ENCODE measurements around the gene CDIP1.

Gene CDIP1

DNA sequence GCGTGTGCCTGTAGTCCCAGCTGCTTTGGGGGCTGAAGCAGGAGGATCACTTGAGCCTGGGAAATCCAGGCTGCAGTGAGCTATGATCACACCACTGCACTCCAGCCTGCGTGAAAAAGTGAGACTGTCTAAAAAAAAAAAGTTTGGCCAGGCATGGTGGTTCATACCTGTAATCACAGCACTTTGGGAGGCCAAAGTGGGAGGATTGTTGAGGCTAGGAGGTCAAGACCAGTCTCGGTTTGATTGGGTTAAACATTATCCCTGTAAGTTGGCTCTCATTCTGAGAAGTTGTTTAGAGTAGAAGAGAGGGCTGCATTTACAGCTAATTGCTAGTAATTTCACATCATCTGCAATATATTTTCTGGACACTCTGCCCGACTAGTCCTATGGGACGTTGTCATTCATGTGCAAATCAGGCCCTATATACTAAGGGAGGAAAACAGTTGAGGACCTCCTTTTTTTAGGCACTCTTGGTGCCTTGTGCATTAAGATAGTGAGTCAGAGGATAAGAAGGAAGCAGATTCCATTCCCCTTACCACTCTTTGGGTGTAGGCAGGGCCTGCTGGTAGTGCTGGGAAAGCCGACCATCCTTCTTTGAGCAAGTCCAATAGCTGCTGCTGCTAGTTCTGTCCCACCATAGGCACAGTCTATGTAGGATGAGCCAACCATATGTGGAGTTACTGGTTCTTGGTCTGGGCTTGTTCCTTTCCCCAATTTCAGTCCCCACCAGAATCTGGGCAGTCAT, 43.7 kb downstream of the CDIP1 start:
- in situ Hi-C loops (cut with MboI; ENCODE audit: low sequenced_read_pairs): no loop called here

DNA sequence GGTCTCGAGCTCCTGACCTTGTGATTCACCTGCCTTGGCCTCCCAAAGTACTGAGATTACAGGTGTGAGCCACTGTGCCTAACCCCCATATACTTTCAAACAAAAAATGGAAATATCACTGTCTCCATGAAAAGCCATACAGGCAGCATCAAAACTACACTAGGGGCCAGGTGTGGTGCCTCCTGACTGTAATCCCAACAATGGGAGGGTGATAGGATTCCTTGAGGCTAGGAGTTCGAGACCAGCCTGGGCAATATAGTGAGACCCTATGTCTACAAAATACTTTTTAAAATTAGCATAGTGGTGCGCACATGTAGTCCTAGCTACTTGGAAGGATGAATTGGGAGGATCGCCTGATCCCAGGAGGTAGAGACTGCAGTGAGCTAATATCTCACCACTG, 46.7 kb downstream of the CDIP1 start:
- in situ Hi-C loops (cut with MboI; ENCODE audit: low sequenced_read_pairs): no loop called here

DNA sequence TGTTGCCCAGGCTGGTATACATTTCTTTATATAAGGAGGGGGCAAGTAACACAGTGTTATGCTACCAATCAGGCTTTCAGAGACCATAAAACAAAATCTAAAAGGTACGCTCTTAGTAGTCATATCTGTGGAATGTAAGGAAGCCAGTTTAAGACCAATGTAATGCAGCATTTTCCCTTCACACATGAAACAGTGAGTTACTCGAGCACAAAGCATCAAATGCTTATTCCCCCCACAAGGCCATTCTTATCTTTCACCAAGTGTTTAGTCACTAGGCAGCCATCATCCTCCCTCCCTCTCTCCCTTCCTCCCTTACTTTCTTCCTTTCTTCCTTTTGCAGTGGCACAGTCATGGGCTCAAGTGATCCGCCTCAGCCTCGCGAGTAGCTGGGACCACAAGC, 49.5 kb downstream of the CDIP1 start:
- in situ Hi-C loops (cut with MboI; ENCODE audit: low sequenced_read_pairs): no loop called here

DNA sequence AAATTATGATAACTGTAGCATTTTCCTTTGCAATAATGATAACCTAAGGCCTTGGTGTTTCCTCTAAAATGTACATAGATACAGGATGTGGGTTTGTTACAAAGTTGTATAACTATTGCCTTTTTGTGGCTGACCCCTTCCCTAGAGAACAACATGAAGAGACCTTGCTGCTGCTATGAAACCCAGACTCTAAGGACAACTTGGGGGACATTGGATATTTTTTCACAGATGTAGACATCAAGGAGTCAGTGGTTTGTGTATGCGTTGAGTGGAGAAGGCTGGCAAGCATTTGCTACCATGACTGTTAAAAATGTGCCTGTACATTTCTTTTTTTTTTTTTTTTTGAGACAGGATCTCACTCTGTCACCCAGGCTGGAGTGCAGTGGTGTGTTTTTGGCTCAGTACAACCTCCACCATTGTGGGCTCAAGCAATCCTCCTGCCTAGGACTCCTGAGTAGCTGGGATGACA, 50.0 kb downstream of the CDIP1 start:
- in situ Hi-C loops (cut with MboI; ENCODE audit: low sequenced_read_pairs): no loop called here

- in situ Hi-C loops (cut with MboI; ENCODE audit: low sequenced_read_pairs): no loop called here
Measured at GRCh38 chr16:4487955-4488498, 50.5 kb downstream of the CDIP1 start.

DNA sequence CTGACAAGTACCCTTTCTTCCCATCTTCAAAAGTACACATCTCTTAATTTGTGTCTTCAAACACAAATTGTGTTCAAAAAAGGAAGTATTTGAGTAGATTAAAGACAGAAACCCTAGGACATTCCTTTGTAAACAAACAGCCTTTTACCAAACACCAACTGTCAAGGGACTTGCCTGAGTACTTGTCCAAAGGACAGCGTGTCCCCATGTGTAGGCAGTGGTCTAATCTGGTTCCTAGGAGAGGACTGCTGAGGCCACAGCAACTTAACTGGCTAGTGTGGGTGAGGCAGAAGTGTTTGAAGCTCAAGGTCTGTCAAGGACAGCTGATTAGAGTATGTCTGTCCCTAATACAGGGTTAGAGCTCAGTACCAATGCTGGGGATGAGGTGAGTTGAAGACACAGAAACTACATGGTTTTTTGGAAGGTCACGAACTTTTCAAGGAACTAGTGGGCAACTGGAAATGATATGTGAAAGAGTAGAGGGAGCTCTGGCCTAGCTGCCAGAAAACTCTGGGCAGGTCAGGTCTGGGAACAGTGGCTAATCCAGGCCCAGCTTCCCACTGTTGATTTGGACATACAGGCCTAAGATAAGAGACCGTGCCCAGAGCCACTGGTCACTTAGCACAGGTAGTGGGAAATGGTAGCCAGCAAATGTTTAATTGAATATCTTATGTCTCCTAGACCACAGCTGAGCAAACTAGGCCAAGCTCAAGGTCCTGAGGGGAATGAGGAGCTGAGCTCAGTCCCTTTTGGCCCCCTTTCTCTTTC, 52.3 kb downstream of the CDIP1 start:
- in situ Hi-C loops (cut with MboI; ENCODE audit: low sequenced_read_pairs): no loop called here

GRCh38 chr16:4481963-4482362, 56.6 kb downstream of the CDIP1 start:
- in situ Hi-C loops (cut with MboI; ENCODE audit: low sequenced_read_pairs): no loop called here

DNA sequence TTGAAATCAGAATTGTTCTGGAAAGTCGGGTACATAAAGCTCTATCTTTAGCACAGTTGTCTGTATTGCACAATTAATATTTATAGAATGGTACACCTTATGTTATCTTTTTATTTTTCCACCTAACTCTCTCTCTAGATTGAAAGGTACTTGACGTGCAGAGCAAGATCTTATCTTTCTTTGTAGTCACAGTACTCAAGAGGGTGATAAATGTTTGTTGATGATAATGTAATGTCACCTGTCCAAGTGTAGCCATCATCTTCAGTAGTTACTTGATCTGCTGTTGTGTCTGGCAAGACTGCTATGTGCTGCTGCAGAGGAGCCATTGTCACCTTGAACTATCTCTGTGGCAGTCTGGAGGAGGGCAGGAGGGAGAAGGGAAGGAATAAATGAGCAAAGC, 57.0 kb downstream of the CDIP1 start:
- in situ Hi-C loops (cut with MboI; ENCODE audit: low sequenced_read_pairs): no loop called here

DNA sequence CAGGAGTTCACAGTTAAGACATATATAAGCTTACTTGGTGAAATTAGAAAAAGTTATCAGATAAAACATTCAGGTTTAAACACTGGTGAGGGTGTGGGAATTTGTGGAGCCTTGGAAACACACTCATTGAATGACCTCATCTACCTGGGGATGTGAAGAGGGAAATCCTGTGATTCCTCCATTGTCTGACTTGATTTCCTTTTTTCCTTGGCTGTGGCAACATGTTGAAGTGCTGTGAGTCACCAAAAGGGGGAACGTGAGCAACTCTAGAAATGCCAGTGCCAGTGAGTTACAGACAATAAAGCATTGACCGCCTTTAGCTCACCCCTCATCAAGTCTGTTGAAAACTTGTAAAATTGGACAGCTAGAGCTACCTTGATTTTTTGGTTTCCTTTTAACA, 60.6 kb downstream of the CDIP1 start:
- in situ Hi-C loops (cut with MboI; ENCODE audit: low sequenced_read_pairs): no loop called here

DNA sequence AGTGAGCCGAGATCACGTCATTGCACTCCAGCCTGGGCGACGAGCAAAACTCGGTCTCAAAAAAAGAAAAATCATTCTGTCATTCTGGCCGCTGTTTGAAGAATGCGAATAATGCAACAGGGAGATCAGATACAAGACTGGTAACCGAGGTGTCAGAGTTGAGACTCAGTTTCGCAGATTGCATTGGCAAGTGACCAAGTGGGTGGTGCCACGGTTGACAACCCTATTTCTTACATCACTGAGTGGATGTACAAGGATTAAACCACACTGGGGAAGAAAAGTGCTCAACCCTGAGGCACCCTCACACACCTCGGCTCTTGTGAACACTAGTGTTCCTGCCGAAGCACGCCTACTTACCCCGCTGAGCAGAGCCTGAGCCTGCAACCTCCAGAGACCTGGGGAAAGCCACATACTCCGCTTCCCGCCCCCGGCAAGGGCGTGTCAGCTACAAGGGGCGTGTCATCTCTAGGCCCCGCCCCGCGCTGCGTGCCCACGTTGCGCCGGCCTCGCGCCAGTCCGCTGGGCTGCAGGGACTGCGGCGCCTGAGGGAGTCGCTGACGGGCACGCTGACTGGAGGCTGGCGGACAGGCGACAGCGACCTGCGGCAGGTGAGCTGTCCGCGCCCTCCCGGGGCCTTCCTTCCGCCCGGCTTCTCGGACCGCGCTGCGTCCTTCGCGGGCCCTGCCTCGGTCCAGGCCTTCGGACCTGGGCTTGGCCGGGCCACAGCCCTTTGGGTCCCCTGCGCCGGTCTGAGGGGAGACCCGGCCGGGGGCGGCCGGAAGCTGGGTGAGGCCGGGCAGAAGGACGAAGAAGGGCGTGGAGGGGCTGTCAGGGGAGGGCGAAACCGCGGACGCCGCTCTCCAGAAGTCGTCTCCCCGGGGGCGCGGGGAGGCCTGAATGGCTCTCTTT, 62.4 kb downstream of the CDIP1 start, which contains the start of gene HMOX2:
Gene HMOX2 (plus strand): TSS at position 519 of the 909 bp plus-strand sequence. CDS start 29,127 bp downstream, outside the sequence.
- in situ Hi-C loops (cut with MboI; ENCODE audit: low sequenced_read_pairs): no loop called here

GRCh38 chr16:4474192-4474961, 64.2 kb downstream of the CDIP1 start, which contains the start of gene NMRAL1:
Gene NMRAL1, minus strand, starts transcription at chr16:4474625. Its CDS starts 493 bp downstream, at chr16:4474132.
- in situ Hi-C loops (cut with MboI; ENCODE audit: low sequenced_read_pairs): no loop called here

DNA sequence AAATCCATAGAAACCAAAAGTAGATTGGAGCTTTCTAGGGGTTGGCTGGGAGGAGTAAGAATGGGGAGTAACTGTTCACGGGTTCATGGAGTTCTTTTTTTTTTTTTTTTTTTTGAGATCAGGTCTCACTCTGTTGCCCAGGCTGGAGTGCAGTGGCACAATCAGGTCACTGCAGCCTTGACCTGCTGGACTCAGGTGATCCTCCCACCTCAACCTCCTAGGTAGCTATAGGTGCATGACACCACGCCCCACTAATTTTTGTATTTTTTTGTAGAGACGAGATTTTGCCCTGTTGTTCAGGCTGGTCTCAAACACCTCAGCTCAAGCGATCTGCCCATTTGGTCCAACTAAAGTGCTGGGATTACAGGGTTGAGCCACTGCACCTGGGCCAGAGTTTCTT, 65.7 kb downstream of the CDIP1 start:
- in situ Hi-C loops (cut with MboI; ENCODE audit: low sequenced_read_pairs): no loop called here

GRCh38 chr16:4471869-4472268, 66.7 kb downstream of the CDIP1 start:
- in situ Hi-C loops (cut with MboI; ENCODE audit: low sequenced_read_pairs): no loop called here

- in situ Hi-C loops (cut with MboI; ENCODE audit: low sequenced_read_pairs): no loop called here
Measured at GRCh38 chr16:4468972-4469371, 69.6 kb downstream of the CDIP1 start.

- in situ Hi-C loops (cut with MboI; ENCODE audit: low sequenced_read_pairs): no loop called here
Measured at GRCh38 chr16:4467916-4468315, 70.7 kb downstream of the CDIP1 start.

GRCh38 chr16:4465977-4466779, 72.4 kb downstream of the CDIP1 start:
- in situ Hi-C loops (cut with MboI; ENCODE audit: low sequenced_read_pairs): no loop called here

DNA sequence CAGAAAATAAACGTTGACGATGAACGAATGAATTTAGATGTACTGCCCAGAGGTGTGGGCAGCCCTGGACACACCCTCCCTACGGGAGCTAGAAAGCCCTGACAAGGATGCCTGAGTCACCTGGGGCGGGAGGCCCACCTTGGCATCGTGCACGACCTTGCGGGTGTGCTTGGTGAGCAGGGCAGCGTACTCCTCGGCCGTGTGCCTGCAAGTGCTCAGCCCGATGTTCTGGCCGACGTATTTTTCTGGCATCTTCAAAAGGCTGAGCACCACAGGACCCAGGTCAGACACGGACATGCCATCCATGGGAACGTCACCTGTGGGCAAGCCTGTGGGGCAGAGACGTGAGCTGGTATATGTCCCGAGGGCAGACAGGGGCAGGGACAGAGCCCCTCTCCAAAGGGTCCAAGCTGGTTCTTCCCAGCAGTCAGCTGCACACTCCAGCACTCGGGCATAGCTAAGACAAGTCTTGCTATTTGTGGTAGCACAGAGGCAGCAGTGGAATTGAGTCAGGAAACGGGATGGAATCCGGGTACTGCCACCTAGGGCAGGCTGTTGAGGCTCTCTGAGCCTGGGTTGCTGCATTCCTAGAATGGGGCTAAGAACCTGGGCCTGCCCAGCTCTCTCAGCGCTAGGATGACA, 74.9 kb downstream of the CDIP1 start:
- in situ Hi-C loops (cut with MboI; ENCODE audit: low sequenced_read_pairs): no loop called here

DNA sequence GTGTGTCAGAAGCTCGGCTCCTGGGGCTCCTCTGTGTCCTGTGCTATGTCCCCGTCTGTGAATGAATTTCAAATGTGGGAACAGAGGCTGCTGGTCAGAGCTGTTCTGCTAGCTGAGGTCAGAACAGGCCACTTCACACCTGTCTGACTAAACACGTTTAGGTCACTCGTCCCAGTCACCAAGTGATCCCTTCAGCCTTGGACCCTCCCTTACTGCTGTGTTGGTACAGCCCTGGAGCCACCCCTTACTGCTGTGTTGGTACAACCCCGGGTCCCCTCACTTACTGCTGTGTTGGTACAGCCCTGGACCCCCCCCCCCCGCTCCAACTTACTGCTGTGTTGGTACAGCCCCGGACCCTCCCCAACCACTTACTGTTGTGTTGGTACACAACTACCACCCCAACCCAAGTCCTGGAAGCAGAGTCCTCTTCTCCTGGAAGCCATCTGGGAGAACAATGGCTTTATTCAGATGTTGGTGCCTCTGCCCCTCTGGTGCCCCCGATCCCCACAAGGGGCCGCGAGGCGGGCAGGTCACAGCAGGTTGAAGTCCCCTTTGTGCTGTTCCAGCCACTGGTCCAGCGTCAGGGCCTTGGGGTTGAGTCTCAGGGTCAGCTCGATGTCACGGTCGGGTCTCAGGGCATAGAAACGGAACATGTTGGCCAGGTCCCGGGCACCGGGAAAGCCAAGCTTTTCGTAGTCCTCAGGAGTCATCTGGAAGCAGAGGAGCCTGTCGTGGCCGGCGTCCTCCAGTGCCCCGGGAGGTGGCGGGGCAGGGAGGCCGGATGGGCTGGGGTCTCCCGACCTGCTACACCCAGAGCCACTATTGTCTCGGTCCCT, 77.1 kb downstream of the CDIP1 start:
- in situ Hi-C loops (cut with MboI; ENCODE audit: low sequenced_read_pairs): no loop called here
